Measurements from ENCODE around the gene GLYAT. TPM values are rescaled to one million over a fixed set of nuclear protein-coding genes. Genes with fewer than 3 reads are reported as not detected.

Gene GLYAT
- total and polyA plus RNA-seq, 2 of the 8 experiments (the other 6 are each of a cell fraction or from before 2014, with no cell fraction given) = not detected

DNA sequence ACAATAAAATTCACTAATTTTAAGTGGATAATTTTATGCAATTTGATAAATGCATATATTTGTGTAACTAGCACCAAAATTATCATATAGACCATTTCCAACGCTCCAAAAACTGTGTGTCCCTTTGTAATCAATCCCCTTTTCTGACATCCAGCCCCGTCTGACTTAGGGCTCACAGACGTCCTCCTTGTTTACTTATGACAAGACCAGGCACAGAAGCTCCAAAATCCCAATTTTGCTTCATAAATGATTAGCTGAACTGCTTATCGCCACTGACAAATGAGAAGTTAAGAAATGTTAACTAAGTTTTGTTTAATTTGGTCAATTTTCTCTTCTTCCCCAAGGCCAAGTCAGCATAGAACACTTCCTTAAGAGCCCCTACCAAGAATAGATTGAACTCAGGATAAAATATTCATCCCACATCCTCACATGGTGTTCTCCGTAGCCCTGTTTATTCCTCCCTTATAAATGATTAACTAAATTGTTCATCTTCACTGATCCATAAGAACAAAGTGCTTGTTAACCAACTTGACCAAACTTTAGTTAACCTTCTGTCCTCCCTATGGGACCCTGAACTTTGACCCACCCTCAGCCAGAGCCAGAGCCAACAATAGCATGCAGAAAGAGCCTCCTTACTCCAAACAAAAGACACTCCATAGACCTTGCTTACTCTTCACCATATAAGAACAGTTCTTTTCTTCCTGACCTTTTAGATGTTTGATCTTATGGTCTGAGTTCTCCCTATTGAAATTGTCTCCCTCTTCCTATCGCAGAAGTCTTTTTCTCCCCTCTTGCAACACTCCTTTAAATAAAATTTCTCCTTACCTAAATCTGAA is 30.8 kb upstream of the GLYAT start:
- Histone ChIP-seq H3K4me2 (ENCODE audit: insufficient read depth in 1 of 2, low read depth in 2 of 2, low read length in 2 of 2) (no peak overlapping the region), H2AK5ac (ENCODE audit: low read depth, low read length) (no peak overlapping the region), H3K36me3 (ENCODE audit: control insufficient read depth in 2 of 4, insufficient read depth in 4 of 4, low read length in 3 of 4) (no peaks in the 10 kb centered on the region), H4K5ac (ENCODE audit: insufficient read length, low read depth, low read length) (no peak overlapping the region), H4K20me1 (replicated peaks in 1 of 2; ENCODE audit: control insufficient read depth in 1 of 2, insufficient read depth in 2 of 2, low read length in 2 of 2) (no peaks in the 10 kb centered on the region), H3K4me1 (replicated peaks in 1 of 4; ENCODE audit: control insufficient read depth in 3 of 4, insufficient read depth in 4 of 4, low read length in 3 of 4) (no peaks in the 10 kb centered on the region), H3K79me1 (ENCODE audit: low read depth, low read length) (no peaks in the 10 kb centered on the region), H3K9ac (replicated peaks in 1 of 4; ENCODE audit: extremely low read depth in 1 of 4, low read depth in 3 of 4, low read length in 3 of 4) (no peak overlapping the region), H3K79me2 (ENCODE audit: control insufficient read depth in 1 of 2, insufficient read depth in 2 of 2, low read length in 2 of 2) (no peaks in the 10 kb centered on the region), H2BK15ac (ENCODE audit: low read length) (no peak overlapping the region), H2BK12ac (ENCODE audit: low read depth, low read length) (no peak overlapping the region), H2BK120ac (replicated peaks; ENCODE audit: low read depth, low read length) (no peak overlapping the region), H3K14ac (ENCODE audit: insufficient read length) (no peak overlapping the region), H3K9me3 (ENCODE audit: insufficient read depth in 2 of 2, low read depth in 1 of 2, low read length in 1 of 2) (peaks cover 8 to 22% of the 10 kb centered on the region in 2 experiments; a peak in 2 of 4 replicates), H2BK20ac (ENCODE audit: low read length) (no peak overlapping the region), H3K4ac (replicated peaks; ENCODE audit: insufficient read length, low read depth, low read length) (no peak overlapping the region), H2AFZ (ENCODE audit: low read length) (no peak overlapping the region), H4K8ac (ENCODE audit: extremely low read depth, insufficient read depth, low read length) (no peak overlapping the region), H3K23me2 (ENCODE audit: low read depth, low read length) (no peaks in the 10 kb centered on the region), H3K4me3 (ENCODE audit: extremely low read depth in 1 of 4, insufficient read depth in 2 of 4, low read depth in 3 of 4, low read length in 4 of 4) (no peak overlapping the region), H3K18ac (ENCODE audit: extremely low read depth, low read length) (no peak overlapping the region), H3K56ac (replicated peaks; ENCODE audit: insufficient read length, low read depth, low read length) (no peak overlapping the region), H4K91ac (replicated peaks; ENCODE audit: insufficient read length, low read length) (no peak overlapping the region), H3K27ac (ENCODE audit: low read depth, low read length) (no peak overlapping the region), H3K27me3 (replicated peaks in 1 of 4; ENCODE audit: control insufficient read depth in 3 of 4, extremely low read depth in 1 of 4, insufficient read depth in 3 of 4, low read length in 3 of 4) (no peaks in the 10 kb centered on the region), H3K23ac (ENCODE audit: insufficient read length) (no peak overlapping the region), H2BK5ac (ENCODE audit: low read depth, low read length) (no peak overlapping the region)
- FAIRE-seq = no peak
- ChIA-PET CTCF (ENCODE audit: partially characterized antibody) (no interaction called here), POLR2A (ENCODE audit: partially characterized antibody) (no interaction called here)
- no peak for DNase-seq (ENCODE audit: low read depth in 1 of 2, low spot score in 2 of 2)
- TF ChIP-seq SIN3A (conservative IDR thresholded peaks at IDR 0.05 in 1 of 2, IDR thresholded peaks at IDR 0.05 in 1 of 2; ENCODE audit: low read depth in 1 of 2, low read length in 2 of 2) (no peak), CBX5 (IDR thresholded peaks at IDR 0.05; ENCODE audit: low read depth, low read length) (no peak), BACH1 (IDR thresholded peaks at IDR 0.05; ENCODE audit: low read length) (no peak), EP300 (IDR thresholded peaks at IDR 0.05; ENCODE audit: borderline replicate concordance in 1 of 2, low read depth in 2 of 2, low read length in 2 of 2) (no peak)
- WGBS, 2 experiments (ENCODE audit: extremely low coverage in 1 of 2, insufficient coverage in 1 of 2, insufficient read length in 1 of 2, insufficient replicate concordance in 2 of 2, low coverage in 1 of 2, low lambda C conversion rate in 2 of 2, missing lambda C conversion rate in 1 of 2) = 72% methylated on average over 6 of the region's 6 CpGs; no CpG with 5 or more reads in 1 of the 2 experiments

Data from H1 (cell line).